Peyer's patch (tissue), 4 donors: ENCODE measurements around the gene NDEL1.

ENCODE experiments used
- CTCF ChIP-seq, 6 experiments: fragments of 450-650 bp in 4 of 6; fragments of 200-600 bp in 2 of 6; sonication (generic) in 1 of 6; IDR thresholded peaks; one replicate each; pipeline ENCODE4 v1.5.1; 2017 to 2019; ENCODE audit warnings: antibody characterized with exemption in 6 of 6, mild to moderate bottlenecking in 3 of 6, moderate library complexity in 1 of 6
- POLR2A ChIP-seq, 2 donors: fragments of 450-650 bp; IDR thresholded peaks; one replicate each; pipeline ENCODE4 v1.5.1; 2017; ENCODE audit warnings: antibody characterized with exemption in 2 of 2, mild to moderate bottlenecking in 2 of 2, moderate library complexity in 2 of 2

GRCh38 chr17:8499614-8500013, 63.9 kb downstream of the NDEL1 start:
- TF ChIP-seq POLR2A (IDR thresholded peaks at IDR 0.05) (no peak), CTCF (IDR thresholded peaks at IDR 0.05) (no peak)
